K562 (cell line): ENCODE results near the gene DHRS12. TPM values are rescaled to one million over a fixed set of nuclear protein-coding genes. Genes with fewer than 3 reads are reported as not detected.

Experiments used
- BRD4 ChIP-seq: fragments of 200-600 bp; sonication (generic); IDR thresholded peaks from 2 replicates; pipeline ENCODE4 v1.6.1; 2017; ENCODE audit warnings: inconsistent platforms
- CSDE1 ChIP-seq, 2 experiments: fragments of 450-650 bp; IDR thresholded peaks; 2 replicates each; pipeline ENCODE4 v1.6.1; 2016; ENCODE audit warnings: mild to moderate bottlenecking in 1 of 2
- FOXM1 ChIP-seq, 2 experiments: fragments of 450-650 bp in 1 of 2; sonication (generic) in 1 of 2; formaldehyde crosslinking in 1 of 2; IDR thresholded peaks; 2 replicates each; pipeline versions ENCODE4 v1.6.1 to v1.9.0; 2017 to 2022; ENCODE audit warnings: low read depth in 2 of 2, mild to moderate bottlenecking in 2 of 2, missing genetic modification reagents in 1 of 2, moderate library complexity in 1 of 2
- GABPB1 ChIP-seq: sonication (generic); formaldehyde crosslinking; IDR thresholded peaks from 2 replicates; pipeline ENCODE4 v1.8.0; 2022; ENCODE audit warnings: mild to moderate bottlenecking, missing genetic modification reagents
- HNRNPH1 ChIP-seq: fragments of 200-400 bp; formaldehyde crosslinking; optimal IDR thresholded peaks from 2 replicates; pipeline ENCODE3; 2017; ENCODE audit warnings: low read depth, mild to moderate bottlenecking, low read length, moderate library complexity
- MEIS2 ChIP-seq: fragments of 450-650 bp; IDR thresholded peaks from 2 replicates; pipeline ENCODE4 v1.6.1; 2014; ENCODE audit warnings: mild to moderate bottlenecking; ENCODE audit not compliant: partially characterized antibody
- PHB ChIP-seq: fragments of 250-450 bp; sonication (Bioruptor Pico); IDR thresholded peaks from 2 replicates; pipeline ENCODE4 v1.5.0; 2021
- POU5F1 ChIP-seq: fragments of 150-350 bp; IDR thresholded peaks from 2 replicates; pipeline ENCODE4 v1.6.1; 2014; ENCODE audit warnings: borderline replicate concordance, low read length, low read depth, mild to moderate bottlenecking; ENCODE audit not compliant: partially characterized antibody
- SMARCB1 ChIP-seq: IDR thresholded peaks from 2 replicates; pipeline ENCODE4 v1.6.1; 2011; ENCODE audit warnings: improper control_type of control experiment, low read depth; ENCODE audit not compliant: insufficient read length
- SRSF9 ChIP-seq: fragments of 200-400 bp; formaldehyde crosslinking; IDR thresholded peaks from 2 replicates; pipeline ENCODE4 v1.6.1; 2017; ENCODE audit warnings: low read depth, low read length, borderline replicate concordance
- VEZF1 ChIP-seq: fragments of 200-800 bp; sonication (Bioruptor generic); IDR thresholded peaks from 2 replicates; pipeline ENCODE4 v1.6.1; 2017; ENCODE audit warnings: missing genetic modification characterization, missing compliant biosample characterization
- WHSC1 ChIP-seq: IDR thresholded peaks from one replicate; pipeline ENCODE4 v1.6.1; 2012; ENCODE audit warnings: low read length, control low read depth, inconsistent platforms
- ZMIZ1 ChIP-seq, 2 experiments: fragments of 150-350 bp in 1 of 2; IDR thresholded peaks; 2 replicates each; pipeline ENCODE4 v1.6.1; 2012 to 2016; ENCODE audit warnings: low read depth in 2 of 2, low read length in 2 of 2, mild to moderate bottlenecking in 1 of 2, moderate library complexity in 1 of 2
- ZNF133 ChIP-seq: fragments of 250-450 bp; sonication (Bioruptor Pico); IDR thresholded peaks from 2 replicates; pipeline ENCODE4 v1.4.0; 2020; ENCODE audit warnings: mild to moderate bottlenecking
- ZNF184 ChIP-seq: sonication (generic); formaldehyde crosslinking; IDR thresholded peaks from 2 replicates; pipeline ENCODE4 v1.5.0; 2020; ENCODE audit warnings: missing genetic modification reagents
- ZZZ3 ChIP-seq: fragments of 450-650 bp; IDR thresholded peaks from 2 replicates; pipeline ENCODE4 v1.6.1; 2016; ENCODE audit warnings: antibody characterized with exemption, mild to moderate bottlenecking, moderate library complexity
- polyA plus RNA-seq, 8 experiments: library from polyadenylated mRNA; depleted of rRNA in 4 of 8; stranded (reverse) in 5 of 8; unstranded in 3 of 8; fragments of >200 nt; fragmentation: Nextera tagmentation in 2 of 8; fragmentation: Illumina TruSeq in 1 of 8; extraction: Ambion mirVana in 2 of 8; extraction: Trizol in 1 of 8; gene quantifications; 2 replicates each; pipeline versions ENCODE4 v1.2.1 to v1.2.3, GENCODE V29; 2011 to 2014; ENCODE audit warnings: inconsistent platforms in 1 of 8, missing spikeins in 1 of 8
- total RNA-seq, 7 experiments: library from RNA; depleted of rRNA in 6 of 7; stranded (reverse); fragments of >200 nt in 6 of 7; fragmentation: Illumina TruSeq in 2 of 7; extraction: Trizol in 2 of 7; gene quantifications; 2 replicates each; pipeline versions ENCODE4 v1.2.1 to v1.2.3, GENCODE V29; 2011 to 2021; ENCODE audit warnings: low replicate concordance in 1 of 7
- TF ChIP-seq, protein P1 (sequence below): fragments of 450-650 bp; IDR thresholded peaks from 2 replicates; pipeline ENCODE4 v1.6.1; 2017; ENCODE audit warnings: antibody characterized with exemption, mild to moderate bottlenecking
- TF ChIP-seq, protein P2 (sequence below): sonication (generic); formaldehyde crosslinking; IDR thresholded peaks from 2 replicates; pipeline ENCODE4 v1.8.1; 2022; ENCODE audit warnings: missing genetic modification reagents

The DHRS12 gene
- total and polyA plus RNA-seq, 9 of the 15 experiments (the other 6 are each of a cell fraction or from before 2014, with no cell fraction given): 0.62 to 2.7 (median 0.98) TPM

DNA sequence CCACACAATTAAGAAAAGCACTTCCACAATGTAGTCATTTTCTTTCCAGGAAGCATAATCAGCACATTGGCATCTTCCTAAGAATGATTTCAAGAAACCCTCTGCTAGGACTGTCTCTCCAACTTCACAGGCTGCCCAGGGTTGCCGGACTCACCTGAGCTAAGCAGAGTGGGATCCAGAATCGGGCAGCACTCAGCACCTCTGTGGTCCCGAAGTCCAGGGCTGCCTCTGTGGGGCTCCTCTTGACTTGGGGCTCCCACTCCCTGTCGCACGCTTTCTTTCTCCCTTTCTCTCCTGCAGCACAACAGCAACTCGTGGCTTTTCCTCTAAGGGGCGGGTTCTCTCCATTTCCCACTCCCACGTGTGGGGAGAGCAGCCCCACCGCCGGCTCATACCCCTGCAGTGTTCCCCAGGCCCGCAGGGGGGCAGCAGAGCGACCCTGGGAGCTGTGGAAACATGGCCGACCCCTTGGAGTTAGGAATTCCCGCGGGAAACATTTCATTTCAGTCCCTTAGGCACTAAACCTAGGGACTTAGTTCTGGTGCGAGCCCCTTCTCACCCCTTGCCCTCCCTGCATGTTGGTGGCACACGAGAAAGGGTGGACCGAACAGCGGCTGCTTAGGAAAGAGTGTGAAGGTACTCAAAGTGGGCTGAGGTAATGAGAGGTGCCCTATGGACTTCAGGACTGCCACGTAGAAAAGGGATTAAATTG is 41.1 kb upstream of the DHRS12 start, which contains the start of gene TMEM272 (continued):
- TF ChIP-seq, protein P1, sequence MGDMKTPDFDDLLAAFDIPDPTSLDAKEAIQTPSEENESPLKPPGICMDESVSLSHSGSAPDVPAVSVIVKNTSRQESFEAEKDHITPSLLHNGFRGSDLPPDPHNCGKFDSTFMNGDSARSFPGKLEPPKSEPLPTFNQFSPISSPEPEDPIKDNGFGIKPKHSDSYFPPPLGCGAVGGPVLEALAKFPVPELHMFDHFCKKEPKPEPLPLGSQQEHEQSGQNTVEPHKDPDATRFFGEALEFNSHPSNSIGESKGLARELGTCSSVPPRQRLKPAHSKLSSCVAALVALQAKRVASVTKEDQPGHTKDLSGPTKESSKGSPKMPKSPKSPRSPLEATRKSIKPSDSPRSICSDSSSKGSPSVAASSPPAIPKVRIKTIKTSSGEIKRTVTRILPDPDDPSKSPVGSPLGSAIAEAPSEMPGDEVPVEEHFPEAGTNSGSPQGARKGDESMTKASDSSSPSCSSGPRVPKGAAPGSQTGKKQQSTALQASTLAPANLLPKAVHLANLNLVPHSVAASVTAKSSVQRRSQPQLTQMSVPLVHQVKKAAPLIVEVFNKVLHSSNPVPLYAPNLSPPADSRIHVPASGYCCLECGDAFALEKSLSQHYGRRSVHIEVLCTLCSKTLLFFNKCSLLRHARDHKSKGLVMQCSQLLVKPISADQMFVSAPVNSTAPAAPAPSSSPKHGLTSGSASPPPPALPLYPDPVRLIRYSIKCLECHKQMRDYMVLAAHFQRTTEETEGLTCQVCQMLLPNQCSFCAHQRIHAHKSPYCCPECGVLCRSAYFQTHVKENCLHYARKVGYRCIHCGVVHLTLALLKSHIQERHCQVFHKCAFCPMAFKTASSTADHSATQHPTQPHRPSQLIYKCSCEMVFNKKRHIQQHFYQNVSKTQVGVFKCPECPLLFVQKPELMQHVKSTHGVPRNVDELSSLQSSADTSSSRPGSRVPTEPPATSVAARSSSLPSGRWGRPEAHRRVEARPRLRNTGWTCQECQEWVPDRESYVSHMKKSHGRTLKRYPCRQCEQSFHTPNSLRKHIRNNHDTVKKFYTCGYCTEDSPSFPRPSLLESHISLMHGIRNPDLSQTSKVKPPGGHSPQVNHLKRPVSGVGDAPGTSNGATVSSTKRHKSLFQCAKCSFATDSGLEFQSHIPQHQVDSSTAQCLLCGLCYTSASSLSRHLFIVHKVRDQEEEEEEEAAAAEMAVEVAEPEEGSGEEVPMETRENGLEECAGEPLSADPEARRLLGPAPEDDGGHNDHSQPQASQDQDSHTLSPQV: no peak
- no peak for TF ChIP-seq SMARCB1
- TF ChIP-seq VEZF1 (CRISPR knock-in tag): peak; percentile 44; the same call in 1 of the 2 replicates
- TF ChIP-seq WHSC1: no peak
- no peak for TF ChIP-seq ZMIZ1 (IDR thresholded peaks at IDR 0.05; ENCODE audit: low read depth in 2 of 2, low read length in 2 of 2)
- no peak for TF ChIP-seq MEIS2
- no peak for TF ChIP-seq BRD4
- TF ChIP-seq POU5F1: no peak
- TF ChIP-seq FOXM1 (IDR thresholded peaks at IDR 0.05; ENCODE audit: low read depth): no peak
- TF ChIP-seq FOXM1 (CRISPR knock-in tag; IDR thresholded peaks at IDR 0.05; ENCODE audit: low read depth): no peak
- TF ChIP-seq ZNF133 (CRISPR knock-in tag): no peak
- no peak for TF ChIP-seq PHB
- TF ChIP-seq SRSF9: no peak
- TF ChIP-seq GABPB1 (CRISPR knock-in tag): 0 out of 2 replicates have a peak, but pooled peaks have one; percentile 29
- TF ChIP-seq HNRNPH1: no peak
- TF ChIP-seq, protein P2, sequence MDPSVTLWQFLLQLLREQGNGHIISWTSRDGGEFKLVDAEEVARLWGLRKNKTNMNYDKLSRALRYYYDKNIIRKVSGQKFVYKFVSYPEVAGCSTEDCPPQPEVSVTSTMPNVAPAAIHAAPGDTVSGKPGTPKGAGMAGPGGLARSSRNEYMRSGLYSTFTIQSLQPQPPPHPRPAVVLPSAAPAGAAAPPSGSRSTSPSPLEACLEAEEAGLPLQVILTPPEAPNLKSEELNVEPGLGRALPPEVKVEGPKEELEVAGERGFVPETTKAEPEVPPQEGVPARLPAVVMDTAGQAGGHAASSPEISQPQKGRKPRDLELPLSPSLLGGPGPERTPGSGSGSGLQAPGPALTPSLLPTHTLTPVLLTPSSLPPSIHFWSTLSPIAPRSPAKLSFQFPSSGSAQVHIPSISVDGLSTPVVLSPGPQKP: no peak
- no peak for TF ChIP-seq ZNF184
- TF ChIP-seq ZZZ3: no peak
- no peak for TF ChIP-seq CSDE1 (IDR thresholded peaks at IDR 0.05)
